Measurements from ENCODE around the gene BCHE. TPM values are rescaled to one million over a fixed set of nuclear protein-coding genes. Genes with fewer than 3 reads are reported as not detected.
"Not testable (repeated sequence)": the region's sequence is repeated elsewhere in the genome, so short reads cannot be mapped to it uniquely, and the experiment has no call there.

Gene BCHE
- total RNA-seq, 2 donors from 2014 or later, result not detected

GRCh38 chr3:165835431-165835830 lies 1.8 kb downstream of the BCHE start:
- no peak for DNase-seq (ENCODE audit: low spot score in 2 of 2)
- H3K9me3 Mint-ChIP-seq, result no peaks in the 10 kb centered on the region
- no peaks in the 10 kb centered on the region for H3K36me3 Mint-ChIP-seq
- no peak overlapping the region for H3K27ac Mint-ChIP-seq
- no peak for ATAC-seq

- H3K27ac Mint-ChIP-seq, result no peak overlapping the region
- no peaks in the 10 kb centered on the region for H3K36me3 Mint-ChIP-seq
- DNase-seq (ENCODE audit: low spot score in 2 of 2) (no peak), ATAC-seq (no peak)
- H3K9me3 Mint-ChIP-seq, result peaks cover 3 to 9% of the 10 kb centered on the region in 2 donors
These were observed 6.5 kb downstream of the BCHE start for GRCh38 chr3:165830746-165831145.

- Mint-ChIP-seq H3K9me3 (peaks cover 3 to 9% of the 10 kb centered on the region in 2 donors), H3K27ac (no peak overlapping the region)
These were observed 9.3 kb downstream of the BCHE start for GRCh38 chr3:165827883-165828282.

GRCh38 chr3:165827233-165827632 lies 10.0 kb downstream of the BCHE start:
- H3K36me3 Mint-ChIP-seq, result no peaks in the 10 kb centered on the region
- peaks cover 3 to 9% of the 10 kb centered on the region in 2 donors for H3K9me3 Mint-ChIP-seq
- H3K27ac Mint-ChIP-seq, result no peak overlapping the region
- ATAC-seq, result no peak
- DNase-seq (ENCODE audit: low spot score in 2 of 2), result no peak

More at GRCh38 chr3:165827883-165828282, 9.3 kb downstream of the BCHE start:
- ATAC-seq, result no peak
- no peaks in the 10 kb centered on the region for H3K36me3 Mint-ChIP-seq
- DNase-seq (ENCODE audit: low spot score in 2 of 2), result no peak

GRCh38 chr3:165820671-165821123 lies 16.5 kb downstream of the BCHE start:
- DNase-seq (ENCODE audit: low spot score in 2 of 2) (no peak), ATAC-seq (no peak)
- Mint-ChIP-seq H3K36me3 (no peaks in the 10 kb centered on the region), H3K9me3 (peaks cover 6 to 13% of the 10 kb centered on the region in 2 donors), H3K27ac (no peak overlapping the region)

- DNase-seq (ENCODE audit: low spot score in 2 of 2) (no peak), ATAC-seq (no peak)
- Mint-ChIP-seq H3K36me3 (no peaks in the 10 kb centered on the region), H3K27ac (no peak overlapping the region), H3K9me3 (peaks cover 6 to 13% of the 10 kb centered on the region in 2 donors)
These were observed 20.0 kb downstream of the BCHE start for GRCh38 chr3:165817160-165817709.

- Mint-ChIP-seq H3K9me3 (peaks cover 6 to 13% of the 10 kb centered on the region in 2 donors), H3K27ac (no peak overlapping the region), H3K36me3 (no peaks in the 10 kb centered on the region)
- no peak for ATAC-seq
- no peak for DNase-seq (ENCODE audit: low spot score in 2 of 2)
These were observed 21.0 kb downstream of the BCHE start for GRCh38 chr3:165816209-165816608.

GRCh38 chr3:165815682-165816081 lies 21.5 kb downstream of the BCHE start:
- Mint-ChIP-seq H3K36me3 (no peaks in the 10 kb centered on the region), H3K27ac (no peak overlapping the region), H3K9me3 (peaks cover 6 to 13% of the 10 kb centered on the region in 2 donors)
- ATAC-seq, result no peak
- DNase-seq (ENCODE audit: low spot score in 2 of 2), result no peak

- DNase-seq (ENCODE audit: low spot score in 2 of 2) (no peak), ATAC-seq (no peak)
- H3K9me3 Mint-ChIP-seq, result peaks cover 6 to 13% of the 10 kb centered on the region in 2 donors
- no peaks in the 10 kb centered on the region for H3K36me3 Mint-ChIP-seq
- H3K27ac Mint-ChIP-seq, result no peak overlapping the region
These were observed 22.8 kb downstream of the BCHE start for GRCh38 chr3:165814380-165814779.

GRCh38 chr3:165807937-165808336 lies 29.3 kb downstream of the BCHE start:
- H3K27ac Mint-ChIP-seq; H3K36me3 Mint-ChIP-seq; DNase-seq (ENCODE audit: low spot score in 2 of 2); H3K9me3 Mint-ChIP-seq; ATAC-seq: not testable (repeated sequence)

- H3K27ac Mint-ChIP-seq, result no peak overlapping the region
- H3K36me3 Mint-ChIP-seq, result no peaks in the 10 kb centered on the region
- H3K9me3 Mint-ChIP-seq, result peaks cover 0 to 8% of the 10 kb centered on the region in 2 donors
- ATAC-seq (no peak), DNase-seq (ENCODE audit: low spot score in 2 of 2) (no peak)
These were observed 31.2 kb downstream of the BCHE start for GRCh38 chr3:165805946-165806561.

GRCh38 chr3:165803471-165803870 lies 33.8 kb downstream of the BCHE start:
- DNase-seq (ENCODE audit: low spot score in 2 of 2) (no peak), ATAC-seq (no peak)
- Mint-ChIP-seq H3K9me3 (peaks cover 0 to 8% of the 10 kb centered on the region in 2 donors), H3K36me3 (no peaks in the 10 kb centered on the region), H3K27ac (no peak overlapping the region)

GRCh38 chr3:165800970-165801369 lies 36.3 kb downstream of the BCHE start:
- no peak overlapping the region for H3K27ac Mint-ChIP-seq
- H3K9me3 Mint-ChIP-seq, result peaks cover 3 to 9% of the 10 kb centered on the region in 2 donors
- no peaks in the 10 kb centered on the region for H3K36me3 Mint-ChIP-seq
- DNase-seq (ENCODE audit: low spot score in 2 of 2) (no peak), ATAC-seq (no peak)

- H3K27ac Mint-ChIP-seq, result no peak overlapping the region
- DNase-seq (ENCODE audit: low spot score in 2 of 2), result no peak
- ATAC-seq, result no peak
- peaks cover 7 to 9% of the 10 kb centered on the region in 2 donors for H3K9me3 Mint-ChIP-seq
- H3K36me3 Mint-ChIP-seq, result no peaks in the 10 kb centered on the region
These were observed 38.2 kb downstream of the BCHE start for GRCh38 chr3:165799026-165799425.

- Mint-ChIP-seq H3K27ac (no peak overlapping the region), H3K9me3 (peaks cover 4 to 7% of the 10 kb centered on the region in 2 donors), H3K36me3 (no peaks in the 10 kb centered on the region)
- ATAC-seq (no peak), DNase-seq (ENCODE audit: low spot score in 2 of 2) (no peak)
These were observed 39.7 kb downstream of the BCHE start for GRCh38 chr3:165797551-165797950.

- peaks cover 4 to 7% of the 10 kb centered on the region in 2 donors for H3K9me3 Mint-ChIP-seq
- DNase-seq (ENCODE audit: low spot score in 2 of 2), result no peak
- no peak overlapping the region for H3K27ac Mint-ChIP-seq
- no peaks in the 10 kb centered on the region for H3K36me3 Mint-ChIP-seq
- ATAC-seq, result no peak
These were observed 40.5 kb downstream of the BCHE start for GRCh38 chr3:165796701-165797100.

- ATAC-seq (no peak), DNase-seq (ENCODE audit: low spot score in 2 of 2) (no peak)
- peaks cover 10 to 17% of the 10 kb centered on the region in 2 donors for H3K9me3 Mint-ChIP-seq
- no peak overlapping the region for H3K27ac Mint-ChIP-seq
- H3K36me3 Mint-ChIP-seq, result no peaks in the 10 kb centered on the region
These were observed 48.7 kb downstream of the BCHE start for GRCh38 chr3:165788531-165788930.

GRCh38 chr3:165786013-165786412 lies 51.2 kb downstream of the BCHE start:
- no peak for DNase-seq (ENCODE audit: low spot score in 2 of 2)
- Mint-ChIP-seq H3K36me3 (no peaks in the 10 kb centered on the region), H3K27ac (no peak overlapping the region), H3K9me3 (peaks cover 5 to 16% of the 10 kb centered on the region in 2 donors)
- ATAC-seq, result no peak
